Trophoblast cell (in vitro differentiated cells and primary cell): Measurements from ENCODE around the gene VPS39.

ENCODE experiments used
- DNase-seq, 2 donors: peaks; one replicate each; pipeline ENCODE4 v3.0.0-alpha.2; 2016
- H2AFZ ChIP-seq: 2 replicates; pipeline ENCODE4 v1.6.1; 2013; ENCODE audit warnings: low read length, moderate library complexity, mild to moderate bottlenecking; ENCODE audit not compliant: insufficient read depth, poor library complexity
- H2AK5ac ChIP-seq: 2 replicates; pipeline ENCODE4 v1.6.1; 2013; ENCODE audit warnings: mild to moderate bottlenecking, low read length
- H2BK120ac ChIP-seq: 2 replicates; pipeline ENCODE4 v1.6.1; 2013; ENCODE audit warnings: low read length, mild to moderate bottlenecking, moderate library complexity; ENCODE audit not compliant: insufficient read depth, poor library complexity
- H2BK12ac ChIP-seq: 2 replicates; pipeline ENCODE4 v1.6.1; 2013; ENCODE audit warnings: mild to moderate bottlenecking, low read length, moderate library complexity
- H2BK5ac ChIP-seq: 2 replicates; pipeline ENCODE4 v1.6.1; 2013; ENCODE audit warnings: low read length, low read depth, moderate library complexity, mild to moderate bottlenecking; ENCODE audit not compliant: poor library complexity
- H3K14ac ChIP-seq: 2 replicates; pipeline ENCODE4 v1.6.1; 2013; ENCODE audit warnings: mild to moderate bottlenecking, low read length
- H3K18ac ChIP-seq: 2 replicates; pipeline ENCODE4 v1.6.1; 2013; ENCODE audit warnings: mild to moderate bottlenecking, low read length
- H3K23ac ChIP-seq: 2 replicates; pipeline ENCODE4 v1.6.1; 2013; ENCODE audit warnings: low read length
- H3K27ac ChIP-seq: 2 replicates; pipeline ENCODE4 v1.5.1; 2013; ENCODE audit warnings: low read depth, mild to moderate bottlenecking, inconsistent platforms, low read length, moderate library complexity
- H3K27me3 ChIP-seq: 2 replicates; pipeline ENCODE4 v1.6.1; 2013; ENCODE audit warnings: inconsistent platforms, mild to moderate bottlenecking, low read length, moderate library complexity; ENCODE audit not compliant: insufficient read depth
- H3K36me3 ChIP-seq, 2 experiments: 1 replicate in 1 of 2; 2 replicates in 1 of 2; pipeline ENCODE4 v1.6.1; 2013; ENCODE audit warnings: low read length in 2 of 2, mild to moderate bottlenecking in 2 of 2, moderate library complexity in 1 of 2; ENCODE audit not compliant: insufficient read depth in 2 of 2, control insufficient read depth in 1 of 2
- H3K4ac ChIP-seq: 2 replicates; pipeline ENCODE4 v1.6.1; 2013; ENCODE audit warnings: low read depth, mild to moderate bottlenecking, low read length, moderate library complexity
- H3K4me1 ChIP-seq, 2 experiments: 1 replicate in 1 of 2; 2 replicates in 1 of 2; pipeline ENCODE4 v1.6.1; 2013; ENCODE audit warnings: low read length in 2 of 2, mild to moderate bottlenecking in 2 of 2, moderate library complexity in 1 of 2; ENCODE audit not compliant: insufficient read depth in 2 of 2, control insufficient read depth in 1 of 2
- H3K4me2 ChIP-seq: 2 replicates; pipeline ENCODE4 v1.6.1; 2013; ENCODE audit warnings: inconsistent platforms, mild to moderate bottlenecking, low read length, moderate library complexity
- H3K4me3 ChIP-seq: 2 replicates; pipeline ENCODE4 v1.5.1; 2013; ENCODE audit warnings: mild to moderate bottlenecking, low read depth, low read length, inconsistent platforms
- H3K79me1 ChIP-seq: one replicate; pipeline ENCODE4 v1.6.1; 2013; ENCODE audit warnings: low read length
- H3K79me2 ChIP-seq: 2 replicates; pipeline ENCODE4 v1.6.1; 2013; ENCODE audit warnings: low read length, mild to moderate bottlenecking; ENCODE audit not compliant: control insufficient read depth, insufficient read depth, poor library complexity
- H3K9ac ChIP-seq: 2 replicates; pipeline ENCODE4 v1.6.1; 2013; ENCODE audit warnings: mild to moderate bottlenecking, low read length
- H3K9me3 ChIP-seq: 2 replicates; pipeline ENCODE4 v1.6.1; 2013; ENCODE audit warnings: low read depth, mild to moderate bottlenecking, control low read depth, inconsistent platforms, low read length; ENCODE audit not compliant: insufficient read depth
- H4K12ac ChIP-seq: 2 replicates; pipeline ENCODE4 v1.6.1; 2013; ENCODE audit warnings: low read depth, mild to moderate bottlenecking, low read length, moderate library complexity
- H4K8ac ChIP-seq: 2 replicates; pipeline ENCODE4 v1.6.1; 2013; ENCODE audit warnings: low read depth, mild to moderate bottlenecking, low read length, moderate library complexity
- H4K91ac ChIP-seq: one replicate; pipeline ENCODE4 v1.6.1; 2013; ENCODE audit warnings: low read depth, mild to moderate bottlenecking, low read length, moderate library complexity
- WGBS: extraction: QIAGEN DNeasy Blood & Tissue Kit; methylation state at CpG from one replicate; pipeline ENCODE4 v1.1.7; 2013; ENCODE audit warnings: missing lambda C conversion rate; ENCODE audit not compliant: insufficient read length, insufficient coverage; ENCODE audit errors: extremely low coverage; 5-methylcytosine and 5-hydroxymethylcytosine counted together

The VPS39 gene

DNA sequence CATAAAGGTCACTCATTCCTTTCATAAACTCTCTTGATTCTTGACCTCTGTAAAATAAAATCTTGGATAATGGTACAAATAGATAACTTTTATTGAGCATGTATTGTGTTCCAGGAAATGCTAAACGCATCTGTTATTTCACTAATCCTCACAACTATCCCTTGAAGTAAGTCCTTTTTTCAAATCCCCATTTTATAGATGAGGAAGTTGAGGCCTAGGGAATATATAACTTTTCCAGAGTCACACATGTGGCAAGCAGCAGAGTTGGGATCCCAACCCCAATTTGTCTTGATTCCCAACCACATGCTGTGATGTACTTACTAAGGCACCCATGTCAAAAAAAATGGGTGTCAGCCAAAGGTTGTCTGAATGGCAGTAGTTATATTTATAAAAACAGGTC lies 6.3 kb downstream of the VPS39 start:
- H3K9ac ChIP-seq = no peak overlapping the region
- no peaks in the 10 kb centered on the region for H3K27me3 ChIP-seq
- no peak overlapping the region for H3K18ac ChIP-seq
- no peak for DNase-seq
- H3K4me3 ChIP-seq = no peak overlapping the region
- no peaks in the 10 kb centered on the region for H3K79me1 ChIP-seq
- H4K91ac ChIP-seq = no peak overlapping the region
- no peak overlapping the region for H2AFZ ChIP-seq
- no peak overlapping the region for H2BK12ac ChIP-seq
- no peak overlapping the region for H4K8ac ChIP-seq
- H3K4ac ChIP-seq = no peak overlapping the region
- no peak overlapping the region for H3K23ac ChIP-seq
- H2BK120ac ChIP-seq = no peak overlapping the region
- H4K12ac ChIP-seq = no peak overlapping the region
- H3K9me3 ChIP-seq = no peaks in the 10 kb centered on the region
- no peak overlapping the region for H3K4me2 ChIP-seq
- WGBS = no CpG with 5 or more reads among the region's 1 CpG
- H3K27ac ChIP-seq = no peak overlapping the region
- H2AK5ac ChIP-seq = no peak overlapping the region
- H3K36me3 ChIP-seq = peaks cover 6 to 8% of the 10 kb centered on the region in 2 experiments
- H3K4me1 ChIP-seq = no peaks in the 10 kb centered on the region
- H3K79me2 ChIP-seq = no peaks in the 10 kb centered on the region
- H2BK5ac ChIP-seq = no peak overlapping the region
- no peak overlapping the region for H3K14ac ChIP-seq

DNA sequence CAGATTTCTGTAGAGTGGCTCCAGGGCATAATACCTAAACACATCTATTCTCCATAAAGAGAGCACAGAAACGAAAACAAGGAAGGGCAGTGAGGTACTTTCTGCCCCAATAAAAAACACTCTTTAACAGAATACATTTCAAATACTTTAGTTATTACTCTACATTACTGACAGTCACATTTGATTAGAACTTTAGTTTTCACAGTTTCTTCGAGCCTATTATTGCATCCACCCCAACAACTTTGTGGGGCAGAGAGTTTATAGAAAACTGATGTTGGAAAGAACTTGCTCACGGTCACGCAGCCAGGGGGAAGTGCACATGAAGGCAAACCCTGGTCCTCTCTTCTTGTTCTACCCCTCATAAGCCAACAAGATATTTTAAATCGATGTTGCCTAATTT lies 9.0 kb downstream of the VPS39 start:
- Histone ChIP-seq H3K4me3 (no peak overlapping the region), H3K79me2 (no peaks in the 10 kb centered on the region), H4K12ac (no peak overlapping the region), H3K4ac (no peak overlapping the region), H3K79me1 (no peaks in the 10 kb centered on the region), H3K4me1 (no peaks in the 10 kb centered on the region), H2BK120ac (no peak overlapping the region), H2BK12ac (no peak overlapping the region), H3K14ac (no peak overlapping the region), H2AFZ (no peak overlapping the region), H3K9ac (no peak overlapping the region), H4K8ac (no peak overlapping the region), H2BK5ac (no peak overlapping the region), H3K36me3 (peaks cover 8% of the 10 kb centered on the region in 2 experiments), H3K4me2 (no peak overlapping the region), H2AK5ac (no peak overlapping the region), H4K91ac (no peak overlapping the region), H3K27me3 (no peaks in the 10 kb centered on the region), H3K18ac (no peak overlapping the region), H3K9me3 (no peaks in the 10 kb centered on the region), H3K23ac (no peak overlapping the region), H3K27ac (no peak overlapping the region)
- no peak for DNase-seq
- no CpG with 5 or more reads among the region's 5 CpGs for WGBS

DNA sequence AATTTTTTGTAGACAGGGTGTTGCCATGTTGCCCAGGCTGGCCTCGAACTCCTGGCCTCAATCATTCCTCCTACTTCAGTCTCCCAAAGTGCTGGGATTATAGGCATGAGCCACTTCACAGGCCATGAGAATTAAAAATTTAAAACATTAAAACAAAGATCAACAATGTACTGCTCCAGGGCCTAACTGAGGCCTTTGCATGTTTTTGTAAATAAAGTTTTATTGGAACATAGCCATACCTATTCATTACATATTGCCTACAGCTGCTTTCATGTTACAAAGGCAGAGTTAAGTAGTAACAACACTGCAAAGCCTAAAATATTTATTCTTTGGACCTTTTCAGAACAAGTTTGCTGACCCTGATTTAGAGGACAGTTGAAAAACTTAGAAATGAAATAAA lies 9.6 kb downstream of the VPS39 start:
- Histone ChIP-seq H3K27me3 (no peaks in the 10 kb centered on the region), H3K4me3 (no peak overlapping the region), H3K79me2 (no peaks in the 10 kb centered on the region), H3K4me2 (no peak overlapping the region), H3K18ac (no peak overlapping the region), H2BK5ac (no peak overlapping the region), H3K79me1 (no peaks in the 10 kb centered on the region), H3K9me3 (no peaks in the 10 kb centered on the region), H4K12ac (no peak overlapping the region), H2AK5ac (no peak overlapping the region), H3K9ac (no peak overlapping the region), H3K4ac (no peak overlapping the region), H4K8ac (no peak overlapping the region), H2AFZ (no peak overlapping the region), H2BK120ac (no peak overlapping the region), H2BK12ac (no peak overlapping the region), H3K14ac (no peak overlapping the region), H3K23ac (no peak overlapping the region), H4K91ac (no peak overlapping the region), H3K27ac (no peak overlapping the region), H3K4me1 (no peaks in the 10 kb centered on the region), H3K36me3 (peaks cover 4 to 6% of the 10 kb centered on the region in 2 experiments)
- WGBS = no CpG with 5 or more reads among the region's 1 CpG
- DNase-seq = no peak

DNA sequence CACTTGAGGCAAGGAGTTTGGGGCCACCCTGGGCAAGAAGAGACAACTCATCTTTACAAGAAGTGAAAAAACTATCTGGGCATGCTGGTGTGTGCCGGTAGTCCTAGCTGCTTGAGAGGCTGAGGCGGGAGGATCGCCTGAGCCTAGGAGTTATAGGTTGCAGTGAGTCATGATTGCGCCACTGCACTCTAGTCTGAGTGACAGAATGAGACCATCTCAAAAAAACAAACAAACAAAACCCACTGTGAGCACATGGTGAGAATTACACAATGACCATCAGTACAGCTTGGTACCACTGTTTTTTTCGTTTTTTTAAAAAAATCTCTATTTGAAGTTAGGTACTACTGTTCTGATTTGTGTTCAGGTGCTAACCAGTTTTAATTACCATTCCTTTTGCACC lies 13.6 kb downstream of the VPS39 start:
- no peaks in the 10 kb centered on the region for H3K79me1 ChIP-seq
- no peak overlapping the region for H2AK5ac ChIP-seq
- no peak overlapping the region for H3K18ac ChIP-seq
- H2BK5ac ChIP-seq = no peak overlapping the region
- no peak overlapping the region for H3K14ac ChIP-seq
- H3K23ac ChIP-seq = no peak overlapping the region
- no peak overlapping the region for H3K4ac ChIP-seq
- DNase-seq = peak; percentile 88
- H3K9ac ChIP-seq = no peak overlapping the region
- no peak overlapping the region for H2BK120ac ChIP-seq
- H3K4me1 ChIP-seq = no peaks in the 10 kb centered on the region
- no peaks in the 10 kb centered on the region for H3K9me3 ChIP-seq
- no peak overlapping the region for H4K8ac ChIP-seq
- peaks cover 10 to 14% of the 10 kb centered on the region in 2 experiments for H3K36me3 ChIP-seq
- no peak overlapping the region for H2BK12ac ChIP-seq
- H3K27me3 ChIP-seq = no peaks in the 10 kb centered on the region
- H3K79me2 ChIP-seq = no peaks in the 10 kb centered on the region
- H4K12ac ChIP-seq = no peak overlapping the region
- H4K91ac ChIP-seq = no peak overlapping the region
- H3K4me3 ChIP-seq = no peak overlapping the region
- WGBS = no CpG with 5 or more reads among the region's 5 CpGs
- H2AFZ ChIP-seq = no peak overlapping the region
- H3K27ac ChIP-seq = no peak overlapping the region
- H3K4me2 ChIP-seq = no peak overlapping the region
